ENCODE measurements around the gene CISD2.

Gene CISD2

DNA sequence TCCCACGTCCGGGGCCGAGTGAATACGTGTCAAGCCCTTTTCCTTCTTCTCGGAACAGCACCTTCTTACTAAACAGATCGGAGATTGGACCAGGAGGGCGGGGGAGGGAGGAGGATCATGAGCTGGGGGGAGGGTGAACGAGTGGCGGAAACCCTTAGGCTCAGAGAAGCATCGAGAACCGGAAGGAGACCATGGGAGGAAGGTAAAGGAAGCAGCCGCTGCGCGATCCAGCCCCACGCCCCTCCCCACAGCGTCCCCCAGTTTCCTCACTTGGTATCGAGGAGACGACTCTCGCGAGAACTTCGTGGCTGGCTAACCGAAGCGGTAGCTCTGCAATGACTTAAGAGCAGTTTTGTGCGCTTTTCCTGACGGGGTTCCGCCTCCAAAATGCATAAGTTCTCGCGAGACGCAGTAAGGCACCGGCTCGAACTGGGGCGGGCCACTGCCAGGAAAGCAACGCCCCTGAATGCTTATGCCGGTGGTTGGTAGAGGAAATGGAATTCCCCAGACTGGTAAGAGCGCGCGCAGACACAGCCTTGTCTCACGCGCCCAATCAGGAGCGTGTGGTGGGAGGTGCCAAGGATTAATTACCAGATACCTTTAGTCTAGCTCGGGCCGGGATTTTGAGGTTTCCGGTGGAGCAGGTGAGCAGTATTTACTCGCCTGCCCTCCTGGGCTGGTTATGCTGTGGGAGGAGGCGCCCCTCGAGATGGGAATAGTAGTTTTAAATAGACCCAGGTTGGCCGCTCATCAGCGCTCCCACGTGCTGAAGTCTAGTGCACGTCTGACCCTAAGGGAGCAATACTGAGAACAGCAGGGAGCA lies 40.9 kb upstream of the CISD2 start:
- no peaks in the 10 kb centered on the region for H3K27me3 ChIP-seq (ENCODE audit: control insufficient read depth, insufficient read depth, low read length)
- H3K9me3 ChIP-seq (ENCODE audit: control insufficient read depth, insufficient read depth, low read length): no peaks in the 10 kb centered on the region
- peaks cover 26% of the 10 kb centered on the region for H3K36me3 ChIP-seq (ENCODE audit: control insufficient read depth, insufficient read depth, low read length)
- H3K27ac ChIP-seq (ENCODE audit: low read depth, low read length): peak overlapping the region; percentile 100
- peak overlapping the region; percentile 99 for H3K9ac ChIP-seq (ENCODE audit: low read depth, low read length)
- H3K4me3 ChIP-seq (ENCODE audit: low read depth, low read length): peak overlapping the region; percentile 99
- H3K4me1 ChIP-seq (ENCODE audit: control insufficient read depth, insufficient read depth, low read length): peaks cover 46% of the 10 kb centered on the region

DNA sequence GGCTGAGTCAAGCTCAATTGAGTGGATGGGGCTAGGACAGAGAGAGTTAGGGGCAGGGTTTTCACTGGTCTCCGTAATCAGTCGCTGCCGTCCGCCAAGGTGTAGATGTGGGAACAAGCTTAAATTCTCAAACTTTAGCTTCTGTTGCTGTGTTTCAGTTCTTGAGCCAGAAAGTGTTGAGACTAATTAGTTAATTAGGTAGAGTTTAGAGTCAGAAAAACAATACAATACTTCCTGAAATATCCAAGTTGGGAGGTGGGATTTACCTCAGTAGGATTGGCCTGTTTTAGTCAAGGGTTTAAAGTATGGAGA lies 40.3 kb upstream of the CISD2 start:
- Histone ChIP-seq H3K27me3 (ENCODE audit: control insufficient read depth, insufficient read depth, low read length) (no peaks in the 10 kb centered on the region), H3K36me3 (ENCODE audit: control insufficient read depth, insufficient read depth, low read length) (peaks cover 21% of the 10 kb centered on the region), H3K4me3 (ENCODE audit: low read depth, low read length) (peak overlapping the region; percentile 99), H3K4me1 (ENCODE audit: control insufficient read depth, insufficient read depth, low read length) (peaks cover 44% of the 10 kb centered on the region), H3K9ac (ENCODE audit: low read depth, low read length) (peak overlapping the region; percentile 99), H3K27ac (ENCODE audit: low read depth, low read length) (peak overlapping the region; percentile 100), H3K9me3 (ENCODE audit: control insufficient read depth, insufficient read depth, low read length) (no peaks in the 10 kb centered on the region)

DNA sequence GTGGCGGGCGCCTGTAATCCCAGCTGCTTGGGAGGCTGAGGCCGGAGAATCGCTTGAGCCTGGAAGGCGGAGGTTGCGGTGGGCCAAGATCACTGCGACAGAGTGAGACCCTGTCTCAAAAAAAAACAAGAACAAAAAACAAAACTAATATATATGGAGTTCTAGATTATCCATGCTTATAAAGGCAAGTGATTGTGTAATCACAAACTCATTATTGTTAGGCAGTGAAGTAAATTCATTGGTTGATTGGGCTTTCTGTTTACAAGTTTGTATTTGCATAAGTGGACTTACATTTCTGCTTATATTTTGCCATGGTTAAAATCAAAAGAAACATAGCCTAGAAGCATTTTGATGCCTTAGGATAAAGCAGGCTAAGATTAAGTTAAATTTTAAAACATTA lies 39.0 kb upstream of the CISD2 start:
- Histone ChIP-seq H3K36me3 (ENCODE audit: control insufficient read depth, insufficient read depth, low read length) (peaks cover 7% of the 10 kb centered on the region; the same call in 1 of the 2 replicates), H3K9me3 (ENCODE audit: control insufficient read depth, insufficient read depth, low read length) (no peaks in the 10 kb centered on the region), H3K4me3 (ENCODE audit: low read depth, low read length) (peak overlapping the region; percentile 37; the same call in 1 of the 2 replicates), H3K27me3 (ENCODE audit: control insufficient read depth, insufficient read depth, low read length) (no peaks in the 10 kb centered on the region), H3K9ac (ENCODE audit: low read depth, low read length) (no peak overlapping the region), H3K27ac (ENCODE audit: low read depth, low read length) (peak overlapping the region; percentile 42), H3K4me1 (ENCODE audit: control insufficient read depth, insufficient read depth, low read length) (peaks cover 43% of the 10 kb centered on the region)

DNA sequence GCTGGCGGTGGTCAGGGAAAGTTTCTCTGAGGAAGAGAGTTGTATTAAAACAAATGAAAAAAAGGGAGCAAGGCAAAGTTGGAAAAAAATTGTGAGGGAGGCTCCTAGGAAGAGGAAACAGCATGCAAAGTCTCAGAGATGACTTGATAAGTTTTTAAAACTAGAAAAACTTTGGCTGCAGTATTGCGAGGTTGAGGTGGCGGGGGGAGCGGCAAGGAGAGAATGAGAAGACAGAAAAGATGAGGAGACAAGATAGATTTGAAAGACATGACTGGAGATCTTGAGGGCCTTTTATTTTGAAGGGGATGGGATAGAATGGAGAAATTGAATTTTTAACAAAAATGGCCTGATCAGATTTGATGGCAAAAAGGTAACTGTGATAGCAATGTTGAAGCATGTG lies 36.7 kb upstream of the CISD2 start:
- Histone ChIP-seq H3K27me3 (ENCODE audit: control insufficient read depth, insufficient read depth, low read length) (no peaks in the 10 kb centered on the region), H3K36me3 (ENCODE audit: control insufficient read depth, insufficient read depth, low read length) (no peaks in the 10 kb centered on the region), H3K27ac (ENCODE audit: low read depth, low read length) (no peak overlapping the region), H3K4me1 (ENCODE audit: control insufficient read depth, insufficient read depth, low read length) (peaks cover 43% of the 10 kb centered on the region), H3K9me3 (ENCODE audit: control insufficient read depth, insufficient read depth, low read length) (no peaks in the 10 kb centered on the region), H3K4me3 (ENCODE audit: low read depth, low read length) (no peak overlapping the region), H3K9ac (ENCODE audit: low read depth, low read length) (no peak overlapping the region)

DNA sequence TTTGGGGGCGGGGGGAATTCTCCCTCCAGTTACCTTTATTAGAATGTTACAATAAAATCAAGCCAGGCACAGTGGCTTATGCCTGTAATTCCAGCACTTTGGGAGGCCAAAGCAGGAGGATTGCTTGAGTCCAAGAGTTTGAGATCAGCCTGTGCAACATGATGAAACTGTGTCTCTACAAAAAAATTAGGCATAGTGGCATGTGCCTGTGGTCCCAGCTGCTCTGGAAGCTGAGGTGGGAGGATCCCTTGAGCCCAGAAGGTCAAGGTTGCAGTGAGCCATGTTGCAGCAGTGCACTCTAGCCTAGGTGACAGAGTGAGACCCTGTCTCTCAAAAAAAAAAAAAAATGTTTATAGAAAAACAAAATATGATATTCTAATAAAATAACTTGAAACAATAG lies 36.1 kb upstream of the CISD2 start:
- no peak overlapping the region for H3K9ac ChIP-seq (ENCODE audit: low read depth, low read length)
- no peaks in the 10 kb centered on the region for H3K9me3 ChIP-seq (ENCODE audit: control insufficient read depth, insufficient read depth, low read length)
- H3K27ac ChIP-seq (ENCODE audit: low read depth, low read length): no peak overlapping the region
- peaks cover 43% of the 10 kb centered on the region for H3K4me1 ChIP-seq (ENCODE audit: control insufficient read depth, insufficient read depth, low read length)
- no peaks in the 10 kb centered on the region for H3K36me3 ChIP-seq (ENCODE audit: control insufficient read depth, insufficient read depth, low read length)
- no peaks in the 10 kb centered on the region for H3K27me3 ChIP-seq (ENCODE audit: control insufficient read depth, insufficient read depth, low read length)
- no peak overlapping the region for H3K4me3 ChIP-seq (ENCODE audit: low read depth, low read length)

DNA sequence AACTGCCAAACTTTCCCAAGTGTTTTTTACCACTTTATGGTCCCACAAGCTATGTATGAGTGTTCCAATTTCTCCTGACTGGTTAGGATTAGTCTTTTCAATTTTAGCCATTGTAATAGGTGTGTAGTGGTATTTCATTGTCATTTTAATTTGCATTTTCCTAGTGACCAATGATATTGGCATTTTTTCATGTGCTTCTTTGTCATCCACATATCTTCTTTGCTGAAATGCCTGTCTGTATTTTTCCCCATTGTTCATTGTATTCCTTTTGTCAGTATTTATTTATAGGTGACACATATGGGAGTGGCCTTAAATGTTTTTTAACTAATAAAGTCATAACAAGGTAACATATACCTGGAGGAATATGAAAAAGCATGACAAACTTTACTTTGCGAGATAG lies 32.2 kb upstream of the CISD2 start:
- Histone ChIP-seq H3K27ac (ENCODE audit: low read depth, low read length) (no peak overlapping the region), H3K36me3 (ENCODE audit: control insufficient read depth, insufficient read depth, low read length) (no peaks in the 10 kb centered on the region), H3K4me3 (ENCODE audit: low read depth, low read length) (no peak overlapping the region), H3K4me1 (ENCODE audit: control insufficient read depth, insufficient read depth, low read length) (peaks cover 19% of the 10 kb centered on the region), H3K9me3 (ENCODE audit: control insufficient read depth, insufficient read depth, low read length) (no peaks in the 10 kb centered on the region), H3K9ac (ENCODE audit: low read depth, low read length) (no peak overlapping the region), H3K27me3 (ENCODE audit: control insufficient read depth, insufficient read depth, low read length) (no peaks in the 10 kb centered on the region)

DNA sequence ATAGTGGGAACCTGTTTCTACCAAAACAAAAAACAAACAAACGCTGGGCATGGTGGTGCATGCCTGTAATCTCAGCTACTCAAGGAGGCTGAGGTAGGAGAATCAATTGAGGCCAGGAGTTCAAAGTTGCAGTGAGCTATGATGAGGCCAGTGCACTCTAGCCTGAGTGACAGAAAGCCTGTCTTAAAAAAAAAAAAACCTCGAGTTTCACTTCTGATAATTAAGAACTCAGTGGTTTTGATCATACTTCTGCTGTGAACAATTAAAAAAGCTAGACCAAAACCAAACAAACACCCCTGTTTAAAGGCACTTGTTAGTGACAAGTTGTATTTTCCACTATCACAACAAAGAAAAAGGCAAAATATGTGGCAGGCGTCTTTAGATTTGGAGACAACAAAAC lies 26.4 kb upstream of the CISD2 start:
- Histone ChIP-seq H3K4me1 (ENCODE audit: control insufficient read depth, insufficient read depth, low read length) (no peaks in the 10 kb centered on the region), H3K27ac (ENCODE audit: low read depth, low read length) (no peak overlapping the region), H3K27me3 (ENCODE audit: control insufficient read depth, insufficient read depth, low read length) (no peaks in the 10 kb centered on the region), H3K4me3 (ENCODE audit: low read depth, low read length) (no peak overlapping the region), H3K9me3 (ENCODE audit: control insufficient read depth, insufficient read depth, low read length) (no peaks in the 10 kb centered on the region), H3K36me3 (ENCODE audit: control insufficient read depth, insufficient read depth, low read length) (no peaks in the 10 kb centered on the region), H3K9ac (ENCODE audit: low read depth, low read length) (no peak overlapping the region)

DNA sequence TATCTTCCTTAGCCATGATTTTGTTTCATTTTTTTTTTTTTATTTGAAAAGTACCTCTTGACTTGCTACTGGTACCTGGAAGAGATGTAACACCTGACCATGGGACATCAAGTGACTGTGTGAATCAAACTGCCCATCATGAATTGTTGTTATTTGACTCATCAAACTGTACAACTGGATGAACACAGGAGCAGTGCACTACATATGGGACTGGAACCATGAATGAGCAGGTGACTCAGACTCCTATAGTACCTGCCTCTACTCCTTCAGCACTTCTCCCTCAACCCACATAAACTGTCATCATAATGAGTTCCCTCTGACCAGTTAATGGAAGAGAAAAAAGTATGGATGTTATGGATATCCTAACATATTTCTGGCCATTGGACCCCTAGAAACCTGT lies 25.5 kb upstream of the CISD2 start:
- Histone ChIP-seq H3K4me3 (ENCODE audit: low read depth, low read length) (no peak overlapping the region), H3K9ac (ENCODE audit: low read depth, low read length) (no peak overlapping the region), H3K4me1 (ENCODE audit: control insufficient read depth, insufficient read depth, low read length) (no peaks in the 10 kb centered on the region), H3K27ac (ENCODE audit: low read depth, low read length) (no peak overlapping the region), H3K36me3 (ENCODE audit: control insufficient read depth, insufficient read depth, low read length) (no peaks in the 10 kb centered on the region), H3K27me3 (ENCODE audit: control insufficient read depth, insufficient read depth, low read length) (no peaks in the 10 kb centered on the region), H3K9me3 (ENCODE audit: control insufficient read depth, insufficient read depth, low read length) (no peaks in the 10 kb centered on the region)

DNA sequence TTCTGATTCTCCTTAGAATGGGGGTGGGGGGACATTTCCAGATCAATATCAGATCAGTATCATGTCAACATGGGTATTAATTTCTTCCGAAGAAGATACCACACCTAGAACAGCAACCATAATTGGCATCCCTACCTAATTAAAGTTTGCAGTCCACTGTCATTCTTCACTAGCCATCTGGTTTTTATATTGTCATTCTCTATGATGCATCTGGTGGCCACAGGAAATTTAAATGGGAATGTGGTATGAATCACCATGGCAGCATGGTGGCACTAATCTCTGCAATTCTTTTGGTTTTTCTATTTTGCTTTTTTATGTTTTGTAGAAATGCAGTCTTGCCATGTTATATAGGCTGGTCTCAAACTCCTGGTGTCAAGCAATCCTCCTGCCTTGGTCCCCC lies 24.9 kb upstream of the CISD2 start:
- Histone ChIP-seq H3K9me3 (ENCODE audit: control insufficient read depth, insufficient read depth, low read length) (no peaks in the 10 kb centered on the region), H3K36me3 (ENCODE audit: control insufficient read depth, insufficient read depth, low read length) (no peaks in the 10 kb centered on the region), H3K4me1 (ENCODE audit: control insufficient read depth, insufficient read depth, low read length) (no peaks in the 10 kb centered on the region), H3K4me3 (ENCODE audit: low read depth, low read length) (no peak overlapping the region), H3K27ac (ENCODE audit: low read depth, low read length) (no peak overlapping the region), H3K27me3 (ENCODE audit: control insufficient read depth, insufficient read depth, low read length) (no peaks in the 10 kb centered on the region), H3K9ac (ENCODE audit: low read depth, low read length) (no peak overlapping the region)

DNA sequence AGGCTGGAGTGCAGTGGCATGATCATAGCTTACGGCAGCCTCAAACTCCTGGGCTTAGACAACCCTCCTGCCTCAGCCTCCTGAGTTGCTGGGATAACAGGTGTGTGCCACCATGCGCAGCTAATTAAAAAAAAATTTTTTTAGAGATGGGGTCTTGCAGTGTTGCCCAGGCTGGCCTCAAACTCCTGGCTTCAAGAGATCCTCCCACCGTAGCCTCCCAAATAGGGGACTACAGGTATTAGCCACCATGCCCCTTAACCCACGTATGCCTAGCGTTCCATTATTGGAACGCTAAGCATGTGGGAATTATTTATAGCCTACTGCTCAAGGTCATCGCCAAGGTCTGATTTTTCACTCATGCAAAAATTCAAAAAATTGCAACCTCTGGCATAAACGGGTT lies 21.1 kb upstream of the CISD2 start:
- Histone ChIP-seq H3K4me3 (ENCODE audit: low read depth, low read length) (no peak overlapping the region), H3K27me3 (ENCODE audit: control insufficient read depth, insufficient read depth, low read length) (no peaks in the 10 kb centered on the region), H3K36me3 (ENCODE audit: control insufficient read depth, insufficient read depth, low read length) (no peaks in the 10 kb centered on the region), H3K9ac (ENCODE audit: low read depth, low read length) (no peak overlapping the region), H3K27ac (ENCODE audit: low read depth, low read length) (no peak overlapping the region), H3K4me1 (ENCODE audit: control insufficient read depth, insufficient read depth, low read length) (no peaks in the 10 kb centered on the region), H3K9me3 (ENCODE audit: control insufficient read depth, insufficient read depth, low read length) (no peaks in the 10 kb centered on the region)

DNA sequence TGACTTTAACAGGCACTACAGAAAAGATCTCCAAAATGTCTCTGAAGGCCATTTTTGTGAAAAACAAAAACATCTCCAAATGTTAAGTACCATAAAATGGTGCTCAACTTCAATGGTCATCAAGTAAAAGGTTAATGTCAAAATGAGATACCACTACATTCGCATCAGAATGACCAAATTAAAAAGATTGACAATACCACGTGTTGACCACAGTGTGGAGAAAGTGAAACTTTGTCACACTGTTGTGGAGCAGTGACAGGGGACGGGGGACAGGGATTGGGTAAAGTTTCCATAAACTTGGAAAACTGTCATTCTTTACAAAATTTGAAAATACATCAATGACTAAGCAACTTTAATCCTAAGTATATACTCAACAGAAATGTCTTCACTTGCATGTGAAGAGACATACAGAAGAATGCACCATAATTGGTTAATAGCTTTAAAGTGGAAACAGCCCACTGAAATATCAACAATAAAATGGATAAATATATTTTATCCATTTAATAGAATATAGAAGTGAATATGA lies 19.1 kb upstream of the CISD2 start:
- Histone ChIP-seq H3K27me3 (ENCODE audit: control insufficient read depth, insufficient read depth, low read length) (no peaks in the 10 kb centered on the region), H3K27ac (ENCODE audit: low read depth, low read length) (no peak overlapping the region), H3K9ac (ENCODE audit: low read depth, low read length) (no peak overlapping the region), H3K4me1 (ENCODE audit: control insufficient read depth, insufficient read depth, low read length) (no peaks in the 10 kb centered on the region), H3K36me3 (ENCODE audit: control insufficient read depth, insufficient read depth, low read length) (no peaks in the 10 kb centered on the region), H3K9me3 (ENCODE audit: control insufficient read depth, insufficient read depth, low read length) (no peaks in the 10 kb centered on the region), H3K4me3 (ENCODE audit: low read depth, low read length) (no peak overlapping the region)
